HG03039 (cell line): Measurements from ENCODE around the gene AKAP1.

Experiments
- ATAC-seq: cut with Tn5 transposase; IDR thresholded peaks from one replicate; pipeline ENCODE4 v1.9.1; 2021; ENCODE audit warnings: mild to moderate bottlenecking, moderate library complexity; ENCODE audit not compliant: unreplicated experiment

The AKAP1 gene

DNA sequence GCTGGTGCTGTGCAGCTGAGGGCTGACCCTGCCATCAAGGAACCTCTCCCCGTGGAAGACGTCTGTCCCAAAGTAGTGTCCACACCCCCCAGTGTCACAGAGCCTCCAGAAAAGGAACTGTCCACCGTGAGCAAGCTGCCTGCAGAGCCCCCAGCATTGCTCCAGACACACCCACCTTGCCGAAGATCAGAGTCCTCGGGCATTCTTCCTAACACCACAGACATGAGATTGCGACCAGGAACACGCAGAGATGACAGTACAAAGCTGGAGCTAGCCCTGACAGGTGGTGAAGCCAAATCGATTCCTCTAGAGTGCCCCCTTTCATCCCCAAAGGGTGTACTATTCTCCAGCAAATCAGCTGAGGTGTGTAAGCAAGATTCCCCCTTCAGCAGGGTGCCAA is 20.5 kb downstream of the AKAP1 start:
- no peak for ATAC-seq

GRCh38 chr17:57106107-57106835 is 21.2 kb downstream of the AKAP1 start:
- ATAC-seq = no peak

- ATAC-seq = no peak
Measured at GRCh38 chr17:57106836-57107497, 21.9 kb downstream of the AKAP1 start.

GRCh38 chr17:57107498-57108101 is 22.6 kb downstream of the AKAP1 start:
- ATAC-seq = no peak

- ATAC-seq = no peak
Measured at GRCh38 chr17:57108671-57109392, 23.8 kb downstream of the AKAP1 start.

GRCh38 chr17:57109393-57110151 is 24.5 kb downstream of the AKAP1 start:
- no peak for ATAC-seq

GRCh38 chr17:57110152-57110542 is 25.1 kb downstream of the AKAP1 start:
- ATAC-seq = no peak

DNA sequence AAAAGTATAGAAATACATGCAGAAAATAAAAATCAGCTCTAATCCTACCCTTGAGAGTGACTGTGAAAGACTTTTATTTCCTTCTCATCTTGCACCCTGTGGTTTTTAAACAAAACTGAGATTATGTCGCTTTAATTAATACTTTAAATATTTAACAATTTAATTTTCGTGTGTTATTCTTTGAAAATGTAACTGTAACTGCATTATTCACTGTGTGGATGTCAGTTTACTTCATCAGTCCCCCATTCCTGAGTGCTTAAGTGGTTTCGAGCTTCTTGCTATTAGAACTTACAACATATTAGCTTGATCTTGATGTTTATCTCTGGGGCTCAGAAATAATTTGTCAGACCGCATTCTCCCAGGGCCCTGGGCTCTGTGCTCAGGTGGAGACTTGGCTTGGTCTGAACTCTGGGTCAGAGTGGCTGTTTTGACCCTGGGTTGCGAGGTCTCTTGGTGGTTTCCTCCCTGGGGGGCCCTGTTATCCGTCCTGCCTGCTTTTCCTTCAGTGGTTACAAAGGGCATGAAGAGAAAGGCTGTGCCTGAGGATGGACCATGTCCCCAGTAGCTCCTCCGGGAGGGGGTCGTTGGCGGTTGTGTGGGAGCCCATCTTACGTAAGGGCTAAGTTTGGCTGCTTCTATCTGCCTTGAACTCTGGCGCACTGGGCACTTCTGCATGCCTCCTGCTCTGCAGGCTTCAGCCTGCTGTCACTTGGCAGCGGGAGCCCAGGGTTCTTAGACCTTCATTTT is 25.7 kb downstream of the AKAP1 start:
- ATAC-seq = no peak

DNA sequence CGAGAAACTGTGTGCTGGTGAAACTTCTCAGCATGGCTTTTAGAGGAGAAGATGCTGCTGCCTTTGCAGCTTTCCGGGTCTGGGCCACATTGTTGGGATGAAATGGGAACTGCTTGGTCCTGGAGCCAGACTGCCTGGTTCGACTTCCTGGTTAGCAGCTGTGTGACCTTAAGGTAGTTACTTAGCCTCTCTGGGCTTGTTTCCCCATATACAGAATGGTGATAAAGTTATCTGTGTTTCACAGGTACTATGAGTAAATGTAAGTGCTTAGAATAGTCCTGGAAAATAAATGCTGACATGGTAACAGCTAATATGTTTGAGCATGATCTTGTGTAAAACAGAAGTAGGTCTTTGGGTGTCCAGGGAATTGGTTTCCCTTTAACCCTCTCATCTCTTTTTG is 26.3 kb downstream of the AKAP1 start:
- ATAC-seq = no peak

- ATAC-seq = no peak
Measured at GRCh38 chr17:57113011-57113410, 28.0 kb downstream of the AKAP1 start.

- ATAC-seq = no peak
Measured at GRCh38 chr17:57113656-57114055, 28.6 kb downstream of the AKAP1 start.

DNA sequence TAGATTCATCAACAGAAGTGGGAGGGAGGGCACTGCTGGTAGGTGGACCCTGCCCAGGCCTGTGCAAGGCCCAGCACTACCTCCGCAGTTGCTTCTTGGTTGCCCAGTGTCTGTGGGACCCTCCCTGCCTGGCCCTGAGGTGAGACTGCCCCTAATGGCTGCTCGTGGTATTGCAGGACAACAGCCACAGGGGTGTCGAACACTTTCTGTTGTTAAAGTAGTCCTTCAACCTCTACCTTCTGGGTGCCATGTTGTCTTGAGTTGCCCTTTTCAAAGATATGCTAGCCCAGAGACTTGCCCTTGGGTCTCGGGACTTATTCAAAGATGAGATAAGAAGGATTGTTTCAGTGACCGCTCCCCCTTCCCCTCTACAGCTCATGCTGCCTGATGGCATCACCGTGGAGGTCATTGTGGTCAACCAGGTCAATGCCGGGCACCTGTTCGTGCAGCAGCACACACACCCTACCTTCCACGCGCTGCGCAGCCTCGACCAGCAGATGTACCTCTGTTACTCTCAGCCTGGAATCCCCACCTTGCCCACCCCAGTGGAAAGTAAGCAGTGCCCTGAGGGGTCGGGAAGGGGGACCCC is 29.1 kb downstream of the AKAP1 start:
- ATAC-seq = no peak

- no peak for ATAC-seq
Measured at GRCh38 chr17:57115377-57115776, 30.3 kb downstream of the AKAP1 start.

DNA sequence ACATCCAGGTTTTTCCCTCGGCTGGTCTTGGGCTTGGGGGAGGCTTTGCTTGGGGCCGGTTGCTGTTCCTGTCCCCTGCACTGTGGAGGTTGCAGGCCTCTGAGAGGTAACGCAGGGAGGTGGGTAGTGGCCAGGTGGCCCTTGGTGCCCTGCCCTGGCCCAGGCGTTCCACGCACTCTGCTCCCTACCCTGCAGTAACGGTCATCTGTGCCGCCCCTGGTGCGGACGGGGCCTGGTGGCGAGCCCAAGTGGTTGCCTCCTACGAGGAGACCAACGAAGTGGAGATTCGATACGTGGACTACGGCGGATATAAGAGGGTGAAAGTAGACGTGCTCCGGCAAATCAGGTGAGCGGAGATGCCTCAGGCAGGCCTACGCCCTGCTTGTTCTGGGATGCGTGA is 30.9 kb downstream of the AKAP1 start:
- ATAC-seq = no peak

DNA sequence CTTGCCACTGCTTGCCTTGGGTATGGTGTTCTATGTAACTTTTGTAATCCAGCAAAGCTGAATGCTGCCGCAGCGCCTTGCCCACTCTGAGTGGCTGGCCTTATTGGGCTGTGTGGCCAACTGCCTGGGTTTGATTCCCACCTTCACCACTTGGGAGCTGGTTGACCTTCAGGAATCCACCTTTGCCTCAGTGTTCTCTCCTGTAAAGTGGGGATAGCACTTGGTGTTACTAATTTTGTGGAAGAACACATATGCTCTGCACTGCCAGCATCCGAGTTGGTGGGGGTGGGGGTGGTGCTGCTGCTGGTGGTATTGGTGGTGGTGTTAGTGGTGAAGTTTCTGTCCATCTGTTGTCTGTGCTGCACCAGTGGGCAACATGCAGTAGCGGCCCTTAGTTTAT is 32.8 kb downstream of the AKAP1 start:
- no peak for ATAC-seq

- ATAC-seq = no peak
Measured at GRCh38 chr17:57120814-57121213, 35.8 kb downstream of the AKAP1 start.

DNA sequence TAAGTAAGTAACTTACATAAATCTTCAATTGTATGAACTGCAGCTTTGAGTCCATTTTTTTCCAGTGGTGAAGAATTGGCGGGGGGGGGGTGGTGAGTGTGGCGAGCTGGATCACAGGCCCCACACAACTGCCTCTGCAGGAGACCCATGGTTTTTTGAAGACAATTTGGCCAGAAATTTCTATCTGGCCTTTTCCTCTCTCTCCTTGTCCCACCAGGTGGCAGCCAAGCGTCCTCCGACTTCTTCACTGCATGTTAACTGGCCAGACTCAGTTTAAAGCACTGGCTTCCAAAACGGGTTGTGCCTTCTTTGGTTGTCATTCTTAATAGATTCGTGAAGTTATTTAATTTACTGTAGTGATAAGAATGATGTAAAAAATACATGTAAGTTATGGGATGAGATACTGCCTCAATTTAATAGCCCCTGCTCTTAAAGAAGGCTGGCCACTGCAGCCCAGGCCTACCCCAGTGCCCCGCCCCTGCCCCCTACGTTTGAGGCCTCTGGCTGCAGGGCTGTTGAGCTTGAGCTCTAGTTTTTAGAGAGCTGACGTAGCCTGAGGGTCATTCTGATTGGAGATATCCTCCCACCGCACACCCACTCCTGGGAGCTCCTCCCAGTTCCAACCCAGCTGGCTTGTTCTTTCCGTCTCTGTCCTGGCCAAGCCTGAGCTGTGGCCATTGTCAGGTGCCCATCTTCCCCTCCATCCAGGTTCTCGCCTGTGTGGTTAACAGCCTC is 36.4 kb downstream of the AKAP1 start:
- no peak for ATAC-seq

DNA sequence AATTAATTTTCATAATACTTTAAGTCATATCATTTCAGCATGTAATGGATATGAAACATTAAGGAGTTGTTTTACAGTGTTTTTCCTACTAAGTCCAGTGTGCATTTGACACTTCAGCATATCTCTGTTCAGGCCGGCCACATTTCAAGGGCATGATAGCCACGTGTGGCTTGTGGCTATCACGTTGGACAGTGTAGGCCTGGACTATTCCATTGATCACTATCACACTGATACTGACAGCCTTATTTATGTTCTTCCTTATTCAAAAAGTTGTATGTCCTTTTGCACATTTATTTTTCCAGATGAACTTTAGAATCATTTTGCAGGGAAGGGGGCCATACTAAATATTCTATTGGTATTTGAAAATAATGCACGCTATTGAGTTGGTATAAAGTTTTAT is 39.0 kb downstream of the AKAP1 start:
- no peak for ATAC-seq

- no peak for ATAC-seq
Measured at GRCh38 chr17:57125406-57125805, 40.4 kb downstream of the AKAP1 start.
